ENCODE measurements around the gene TMEM59L.
"Not testable (repeated sequence)": the region's sequence is repeated elsewhere in the genome, so short reads cannot be mapped to it uniquely, and the experiment has no call there.

TMEM59L gene

GRCh38 chr19:18612772-18613588 is at the start of gene TMEM59L:
TMEM59L (plus strand) TSS chr19:18612870; CDS start chr19:18612959, 89 bp downstream.
- DNase-seq: no peak

GRCh38 chr19:18566953-18567352 is 45.7 kb upstream of the TMEM59L start:
- no peak for DNase-seq

GRCh38 chr19:18568367-18568766 is 44.3 kb upstream of the TMEM59L start:
- no peak for DNase-seq

GRCh38 chr19:18571564-18572344 is 40.9 kb upstream of the TMEM59L start, which contains the start of gene UBA52:
UBA52 (plus strand) TSS chr19:18571857; CDS start chr19:18573301, 1,444 bp downstream.
- peak; percentile 99 to 100 for DNase-seq

GRCh38 chr19:18574691-18575291 is 37.9 kb upstream of the TMEM59L start:
- DNase-seq: no peak

GRCh38 chr19:18576383-18576782 is 36.3 kb upstream of the TMEM59L start:
- DNase-seq: no peak

- no peak for DNase-seq
These were observed 35.2 kb upstream of the TMEM59L start for GRCh38 chr19:18577365-18577914.

- DNase-seq: no peak
These were observed 32.4 kb upstream of the TMEM59L start for GRCh38 chr19:18580311-18580710.

- no peak for DNase-seq
These were observed 26.4 kb upstream of the TMEM59L start for GRCh38 chr19:18586306-18586705.

GRCh38 chr19:18587561-18587960 is 25.1 kb upstream of the TMEM59L start:
- DNase-seq: no peak

GRCh38 chr19:18587962-18588610 is 24.6 kb upstream of the TMEM59L start:
- DNase-seq: no peak

GRCh38 chr19:18588611-18589379 is 23.9 kb upstream of the TMEM59L start, which contains the start of gene REX1BD:
REX1BD (plus strand) TSS chr19:18588798; CDS start chr19:18588802, 4 bp downstream.
- peak; percentile 88 to 91 for DNase-seq

GRCh38 chr19:18589380-18590272 is 23.0 kb upstream of the TMEM59L start:
- DNase-seq: no peak

- no peak for DNase-seq
These were observed 22.1 kb upstream of the TMEM59L start for GRCh38 chr19:18590273-18591272.

- DNase-seq: no peak
These were observed 20.8 kb upstream of the TMEM59L start for GRCh38 chr19:18591735-18592385.

- DNase-seq: not testable (repeated sequence)
These were observed 19.9 kb upstream of the TMEM59L start for GRCh38 chr19:18592732-18593131.

GRCh38 chr19:18593367-18594095 is 19.1 kb upstream of the TMEM59L start:
- no peak for DNase-seq
